GM21786 (cell line): Measurements from ENCODE around the gene NF1.
"Not testable (repeated sequence)": the region's sequence is repeated elsewhere in the genome, so short reads cannot be mapped to it uniquely, and the experiment has no call there.

Source experiments
- ATAC-seq: cut with Tn5 transposase; IDR thresholded peaks from one replicate; pipeline ENCODE4 v1.9.1; 2021; ENCODE audit not compliant: unreplicated experiment

NF1 gene

GRCh38 chr17:31074772-31075555, 19.8 kb upstream of the NF1 start:
- ATAC-seq: no peak

- no peak for ATAC-seq
Observed at GRCh38 chr17:31078290-31078689, 16.5 kb upstream of the NF1 start.

GRCh38 chr17:31079731-31080130, 15.0 kb upstream of the NF1 start:
- ATAC-seq: no peak

- ATAC-seq: no peak
Observed at GRCh38 chr17:31085563-31085962, 9.2 kb upstream of the NF1 start.

- no peak for ATAC-seq
Observed at GRCh38 chr17:31089471-31089870, 5.3 kb upstream of the NF1 start.

DNA sequence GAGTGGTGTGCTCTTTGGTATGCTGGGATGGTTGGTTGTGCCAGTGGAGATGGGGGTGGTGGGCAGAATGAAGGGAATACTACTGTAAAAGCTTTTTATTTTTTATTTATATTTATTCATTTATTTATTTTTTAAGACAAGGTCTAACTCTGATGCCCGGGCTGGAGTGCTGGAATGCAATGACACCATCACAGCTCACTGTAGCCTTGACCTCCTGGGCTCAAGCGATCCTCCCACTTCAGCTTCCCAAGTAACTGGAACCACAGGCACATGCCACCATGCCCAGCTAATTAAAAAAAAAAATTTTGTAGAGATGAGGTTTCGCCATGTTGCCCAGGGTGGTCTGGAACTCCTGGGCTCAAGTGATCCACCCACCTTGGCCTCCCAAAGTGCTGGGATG, 4.1 kb upstream of the NF1 start:
- ATAC-seq: not testable (repeated sequence)

DNA sequence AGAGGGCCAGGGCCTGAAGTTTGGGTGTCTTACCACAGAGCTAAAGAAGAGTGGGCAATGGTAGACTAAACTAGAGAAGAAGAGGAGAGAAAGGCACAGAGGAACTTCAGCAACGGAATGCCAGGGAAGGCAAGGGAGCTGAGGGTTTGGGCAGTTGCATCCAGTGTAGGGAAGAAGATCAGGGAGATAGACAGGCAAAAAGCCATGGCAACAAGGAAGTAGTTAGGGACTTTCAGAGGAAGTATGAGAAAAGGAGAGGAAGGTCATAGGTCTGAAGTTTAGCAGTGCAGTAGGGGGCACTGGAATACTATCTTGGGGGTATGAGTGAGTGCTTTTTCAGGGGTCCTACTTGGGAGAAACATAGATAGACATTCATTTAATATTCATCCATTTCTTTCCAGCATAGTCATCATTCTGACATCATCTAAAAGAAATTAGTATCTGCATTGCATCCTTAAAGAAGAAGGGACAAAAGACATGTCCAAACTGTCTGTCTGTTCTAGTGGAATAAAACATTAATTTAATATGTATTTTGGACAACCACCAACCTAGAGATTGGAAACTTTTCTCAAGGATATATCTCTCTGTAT, 2.2 kb upstream of the NF1 start:
- no peak for ATAC-seq

- ATAC-seq: no peak
Observed at GRCh38 chr17:31093866-31094599, 744 bp upstream of the NF1 start.

DNA sequence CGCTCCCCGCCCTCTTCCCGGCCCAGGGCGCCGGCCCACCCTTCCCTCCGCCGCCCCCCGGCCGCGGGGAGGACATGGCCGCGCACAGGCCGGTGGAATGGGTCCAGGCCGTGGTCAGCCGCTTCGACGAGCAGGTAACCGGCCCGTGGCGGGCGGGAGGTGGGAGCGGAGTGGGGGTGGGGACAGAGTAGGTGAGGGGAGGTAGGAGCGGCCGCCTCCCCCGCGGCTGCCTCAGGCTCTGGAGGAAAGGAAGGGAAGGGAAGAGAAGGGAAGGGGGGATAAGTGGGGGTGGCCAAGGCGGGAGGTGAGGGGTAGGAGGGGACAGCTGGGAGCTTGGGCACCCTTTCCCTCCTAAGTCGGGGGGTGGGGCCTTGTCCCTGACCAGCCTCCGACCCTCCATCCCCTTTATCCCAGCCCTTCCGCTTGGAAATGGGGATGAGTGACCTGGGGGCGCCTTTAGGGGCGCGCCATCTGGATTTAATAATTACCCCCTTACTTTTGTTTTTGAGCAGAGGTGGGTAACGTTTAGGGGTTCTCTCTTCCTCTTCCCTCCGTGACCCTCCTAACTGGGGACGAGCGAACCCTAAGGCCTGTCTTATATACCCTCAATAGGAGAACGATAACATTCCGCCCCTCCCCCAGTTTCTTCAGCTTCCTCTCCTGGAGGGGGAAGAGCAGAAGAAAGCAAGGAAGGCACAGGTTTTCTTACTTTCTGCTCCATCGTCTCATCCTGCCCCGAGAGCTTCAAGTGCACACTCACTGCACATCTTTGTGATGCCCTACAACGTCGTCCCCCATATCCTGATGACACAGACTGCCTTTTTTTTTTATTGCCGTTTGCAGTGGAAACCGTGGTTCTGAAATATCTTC, 694 bp downstream of the NF1 start:
- no peak for ATAC-seq

DNA sequence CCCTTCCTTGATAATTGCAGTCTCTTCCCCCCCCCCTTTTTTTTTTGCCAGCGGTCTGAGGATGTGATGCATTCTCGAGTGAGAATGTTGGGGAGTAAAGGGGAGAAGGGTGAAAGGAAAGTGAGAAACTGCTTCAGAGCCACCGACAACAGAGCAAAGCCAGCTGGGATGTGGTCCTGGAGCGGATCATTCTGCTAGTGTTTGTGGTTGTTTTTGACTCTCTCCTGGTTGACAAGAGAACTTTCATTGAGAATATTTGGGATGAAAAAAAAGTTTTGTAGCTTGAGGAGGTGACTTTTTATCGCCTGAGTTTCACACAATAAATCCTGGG, 1.3 kb downstream of the NF1 start:
- no peak for ATAC-seq

GRCh38 chr17:31099016-31099415, 4.2 kb downstream of the NF1 start:
- ATAC-seq: no peak

DNA sequence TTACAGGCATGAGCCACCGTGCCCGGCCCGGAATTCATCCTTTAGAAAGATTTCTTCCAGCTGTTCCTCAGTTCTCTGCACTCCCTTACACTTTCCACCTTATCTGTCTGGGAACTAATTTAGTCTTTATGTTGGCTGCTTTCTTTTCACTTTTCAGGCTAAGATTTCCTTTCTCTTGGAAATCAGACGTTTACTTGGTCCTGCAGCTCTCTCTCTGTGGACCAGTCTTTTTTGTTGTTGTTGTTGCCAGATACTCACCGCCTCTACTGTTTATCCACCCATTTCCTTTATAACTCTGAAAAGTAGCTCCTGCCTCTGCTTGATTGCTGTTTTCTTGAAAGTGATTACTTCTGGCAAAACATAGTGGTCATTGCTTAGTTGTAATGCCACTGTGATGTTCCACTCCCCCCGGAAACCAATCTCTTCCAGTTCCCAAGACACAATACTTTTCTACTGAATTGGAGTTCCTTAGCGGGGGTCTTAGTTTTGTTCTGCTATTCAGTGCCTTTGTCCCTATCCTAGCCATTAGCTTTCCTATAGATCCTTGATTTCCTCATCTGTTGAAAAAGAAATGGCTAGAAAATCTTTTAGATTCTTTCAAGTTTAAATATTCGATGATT, 6.2 kb downstream of the NF1 start:
- no peak for ATAC-seq

- ATAC-seq: no peak
Observed at GRCh38 chr17:31101943-31102342, 7.2 kb downstream of the NF1 start.

DNA sequence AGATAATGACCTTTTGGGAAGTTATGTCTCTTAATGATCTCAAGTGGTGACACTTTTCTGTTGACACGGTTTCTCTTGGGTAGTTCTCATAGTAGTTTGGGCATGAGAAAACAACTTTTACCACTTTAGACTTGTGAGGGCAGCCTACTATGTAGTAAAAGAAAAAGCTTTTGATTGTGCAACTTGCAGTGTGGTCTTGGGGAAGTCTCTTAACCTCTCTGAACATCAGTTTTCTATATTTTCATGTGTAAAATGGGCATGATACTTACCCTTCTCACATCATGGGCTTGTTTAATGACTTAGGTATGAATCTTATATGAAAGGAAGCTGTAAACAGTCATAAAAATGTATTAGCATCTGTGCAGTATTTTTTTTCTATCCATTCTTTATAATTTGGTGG, 11.2 kb downstream of the NF1 start:
- no peak for ATAC-seq

DNA sequence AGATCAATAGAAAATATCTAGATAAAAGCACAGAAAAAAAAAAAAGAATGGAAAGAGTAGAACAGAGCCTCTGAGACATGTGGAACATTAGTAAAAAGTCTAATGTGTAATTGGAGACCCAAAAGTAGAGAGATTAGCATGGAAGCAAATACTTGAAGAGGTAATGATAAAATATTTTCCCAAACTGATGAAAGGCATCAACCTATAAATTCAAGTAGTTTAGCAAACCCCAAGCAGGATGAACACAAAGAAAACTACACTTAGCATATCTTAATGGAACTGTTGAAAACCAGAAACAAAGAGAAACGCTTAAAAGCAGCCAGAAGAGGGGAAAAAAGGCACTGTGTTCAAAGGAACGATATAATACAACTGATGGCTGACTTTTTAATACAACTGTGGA, 16.4 kb downstream of the NF1 start:
- ATAC-seq: no peak

DNA sequence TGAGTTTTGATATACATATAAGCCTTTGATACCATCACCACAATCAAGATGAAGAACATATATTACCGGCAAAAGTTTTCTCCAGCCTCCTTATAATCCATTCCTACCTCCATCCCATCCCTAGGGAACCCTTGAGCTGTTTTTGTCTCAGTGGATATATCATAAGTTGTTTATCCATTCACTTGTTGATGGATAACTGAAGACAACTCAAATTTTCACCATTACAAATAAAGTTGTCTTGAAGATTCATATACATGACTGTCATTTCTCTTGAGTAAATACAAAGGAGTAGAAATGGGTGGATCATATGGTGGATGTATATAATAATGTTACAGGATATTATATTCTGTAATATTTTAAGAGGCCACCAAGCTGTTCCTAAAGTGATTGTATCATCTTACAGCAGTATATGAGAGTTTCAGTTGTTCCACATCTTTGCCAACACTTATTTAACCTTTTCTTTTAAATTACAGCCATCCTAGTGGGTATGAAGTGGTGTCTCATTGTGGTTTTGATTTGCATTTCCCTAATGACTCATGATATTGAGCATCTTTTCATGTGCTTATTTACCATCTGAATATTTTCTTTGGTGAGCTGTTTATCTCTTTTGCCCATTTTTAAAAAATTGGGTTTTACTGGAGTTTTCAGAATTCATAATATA, 17.4 kb downstream of the NF1 start:
- no peak for ATAC-seq

GRCh38 chr17:31113368-31113767, 18.6 kb downstream of the NF1 start:
- ATAC-seq: not testable (repeated sequence)

DNA sequence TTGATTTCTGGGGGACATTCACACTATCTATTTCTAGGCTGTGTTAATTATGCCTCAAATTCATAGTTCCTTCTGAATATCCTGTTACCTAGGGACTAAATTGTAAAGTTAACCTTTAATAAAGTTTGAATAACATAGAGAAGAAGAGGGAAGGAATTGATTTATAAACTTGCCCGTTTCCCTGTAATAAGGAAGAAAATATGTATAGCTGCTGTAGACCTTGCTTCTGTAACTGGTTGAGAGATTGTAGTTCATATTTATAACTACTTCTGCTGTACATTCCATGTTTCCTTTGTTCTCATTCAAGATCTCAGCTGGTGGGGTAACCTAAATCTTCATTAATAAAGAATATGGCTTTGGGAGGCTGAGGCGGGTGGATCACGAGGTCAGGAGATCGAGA, 19.2 kb downstream of the NF1 start:
- ATAC-seq: no peak

- no peak for ATAC-seq
Observed at GRCh38 chr17:31114956-31115555, 20.3 kb downstream of the NF1 start.

DNA sequence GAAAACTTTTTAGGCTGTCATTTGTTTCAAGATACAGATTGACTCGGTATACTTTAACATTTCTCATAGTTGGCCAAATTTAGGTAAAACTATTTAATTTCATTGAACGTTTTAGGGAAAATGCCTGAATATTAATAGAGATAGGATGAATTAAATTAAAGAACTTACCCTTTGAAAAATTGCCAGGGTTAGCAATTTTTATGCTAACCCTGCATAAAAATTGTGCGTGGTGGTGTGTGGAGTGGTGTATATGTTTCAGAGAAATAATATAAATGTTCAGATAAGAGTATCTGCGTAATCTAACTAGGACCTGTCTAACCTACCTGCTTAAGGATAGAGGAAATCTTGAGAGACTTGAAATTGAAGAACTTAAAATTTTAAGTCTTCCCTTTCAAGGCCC, 21.4 kb downstream of the NF1 start:
- no peak for ATAC-seq
